HFFc6 (cell line): ENCODE data around the gene SATB1. TPM values are rescaled to one million over a fixed set of nuclear protein-coding genes. Genes with fewer than 3 reads are reported as not detected.

Experiments used
- DNase-seq: peaks from one replicate; pipeline ENCODE4 v3.0.0-alpha.2; 2018
- H3K27ac Mint-ChIP-seq: 2 replicates; pipeline ENCODE4 v1.8.0; 2020; ENCODE audit warnings: mild to moderate bottlenecking, mixed read lengths
- H3K27me3 Mint-ChIP-seq: 2 replicates; pipeline ENCODE4 v1.8.0; 2021; ENCODE audit warnings: mild to moderate bottlenecking, moderate library complexity, mixed read lengths; ENCODE audit not compliant: insufficient read depth
- H3K36me3 Mint-ChIP-seq: 2 replicates; pipeline ENCODE4 v1.8.0; 2021; ENCODE audit warnings: low read depth, mixed read lengths
- H3K4me1 Mint-ChIP-seq: 2 replicates; pipeline ENCODE4 v1.8.0; 2020; ENCODE audit warnings: low read depth, mixed read lengths
- H3K4me3 Mint-ChIP-seq: 2 replicates; pipeline ENCODE4 v1.8.0; 2020; ENCODE audit warnings: mild to moderate bottlenecking, moderate library complexity, mixed read lengths
- H3K9me3 Mint-ChIP-seq: 2 replicates; pipeline ENCODE4 v1.8.0; 2020; ENCODE audit warnings: mild to moderate bottlenecking, mixed read lengths
- total RNA-seq, 6 experiments: library from RNA; stranded (reverse); fragmentation: NEBNext Ultra II Directional; extraction: Animal tissue kit (Norgen Biotek cat#: 25700); gene quantifications; 2 replicates in 1 of 6; 3 replicates in 5 of 6; pipeline ENCODE4 v1.2.3, GENCODE V29; 2021
- TF ChIP-seq, protein P1 (sequence below): fragments of 200-600 bp; sonication (generic); IDR thresholded peaks from 2 replicates; pipeline ENCODE4 v1.5.0; 2021; ENCODE audit warnings: antibody characterized with exemption, mild to moderate bottlenecking

The SATB1 gene
- total RNA-seq, 6 experiments from 2014 or later, result 1.5 to 4.9 (median 2.3) TPM

DNA sequence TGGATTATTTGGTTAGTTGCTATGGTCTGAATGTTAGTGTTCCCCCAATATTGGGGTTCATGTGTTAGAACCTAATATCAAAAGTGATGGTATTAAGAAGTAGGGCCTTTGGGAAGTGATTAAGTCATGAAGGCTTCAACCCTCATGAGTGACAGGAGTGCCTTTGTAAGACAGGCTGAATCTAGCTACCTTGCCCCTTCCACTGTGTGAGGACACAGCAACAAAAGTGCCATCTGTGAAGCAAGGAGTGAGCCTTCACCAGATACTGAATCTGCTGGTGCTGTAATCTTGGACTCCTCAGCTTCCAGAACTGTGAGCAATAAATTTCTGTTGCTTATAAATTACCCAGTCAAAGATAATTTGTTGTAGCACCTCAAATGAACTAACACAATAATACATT is 22.6 kb upstream of the SATB1 start:
- DNase-seq, result no peak
- H3K4me3 Mint-ChIP-seq, result no peak overlapping the region
- peaks cover 6% of the 10 kb centered on the region; the same call in 1 of the 2 replicates for H3K36me3 Mint-ChIP-seq
- H3K4me1 Mint-ChIP-seq, result no peaks in the 10 kb centered on the region
- H3K27ac Mint-ChIP-seq, result no peak overlapping the region
- TF ChIP-seq, protein P1, sequence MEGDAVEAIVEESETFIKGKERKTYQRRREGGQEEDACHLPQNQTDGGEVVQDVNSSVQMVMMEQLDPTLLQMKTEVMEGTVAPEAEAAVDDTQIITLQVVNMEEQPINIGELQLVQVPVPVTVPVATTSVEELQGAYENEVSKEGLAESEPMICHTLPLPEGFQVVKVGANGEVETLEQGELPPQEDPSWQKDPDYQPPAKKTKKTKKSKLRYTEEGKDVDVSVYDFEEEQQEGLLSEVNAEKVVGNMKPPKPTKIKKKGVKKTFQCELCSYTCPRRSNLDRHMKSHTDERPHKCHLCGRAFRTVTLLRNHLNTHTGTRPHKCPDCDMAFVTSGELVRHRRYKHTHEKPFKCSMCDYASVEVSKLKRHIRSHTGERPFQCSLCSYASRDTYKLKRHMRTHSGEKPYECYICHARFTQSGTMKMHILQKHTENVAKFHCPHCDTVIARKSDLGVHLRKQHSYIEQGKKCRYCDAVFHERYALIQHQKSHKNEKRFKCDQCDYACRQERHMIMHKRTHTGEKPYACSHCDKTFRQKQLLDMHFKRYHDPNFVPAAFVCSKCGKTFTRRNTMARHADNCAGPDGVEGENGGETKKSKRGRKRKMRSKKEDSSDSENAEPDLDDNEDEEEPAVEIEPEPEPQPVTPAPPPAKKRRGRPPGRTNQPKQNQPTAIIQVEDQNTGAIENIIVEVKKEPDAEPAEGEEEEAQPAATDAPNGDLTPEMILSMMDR, result no peak
- H3K9me3 Mint-ChIP-seq, result peaks cover 8% of the 10 kb centered on the region
- H3K27me3 Mint-ChIP-seq, result peaks cover 22% of the 10 kb centered on the region

DNA sequence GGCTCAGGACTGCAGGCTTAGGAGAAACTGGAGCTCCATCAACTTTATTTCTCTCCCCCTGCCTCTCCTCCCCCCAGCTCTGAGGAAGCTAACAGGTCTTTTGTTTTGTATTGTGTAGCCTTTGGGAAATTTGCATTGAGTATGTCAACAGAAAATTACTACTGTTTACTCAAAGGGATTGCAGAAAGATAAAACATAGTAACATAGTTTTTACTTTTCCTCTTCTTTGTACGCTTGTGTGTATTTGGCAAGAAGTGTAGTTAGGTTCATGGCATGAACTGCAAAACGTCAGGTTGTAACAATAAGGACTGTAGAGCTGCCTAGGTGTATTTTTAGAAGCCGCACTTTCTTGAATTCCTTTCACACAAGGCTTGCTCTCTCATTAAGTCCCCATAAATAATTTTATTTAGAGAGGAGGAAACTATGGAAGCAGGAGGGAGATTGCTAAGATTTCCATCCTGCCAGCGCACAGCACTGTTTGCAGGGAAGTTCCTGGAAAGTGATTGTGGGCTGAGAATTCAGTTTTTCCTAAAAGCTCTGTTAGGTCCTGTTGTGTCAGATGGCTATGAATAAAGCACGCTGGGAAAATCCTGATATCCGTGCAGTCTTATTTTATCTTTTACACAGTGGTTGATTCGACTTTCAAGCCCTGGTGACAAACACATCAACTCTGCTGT is 21.1 kb upstream of the SATB1 start:
- no peak overlapping the region for H3K27ac Mint-ChIP-seq
- H3K4me1 Mint-ChIP-seq, result no peaks in the 10 kb centered on the region
- no peak for DNase-seq
- H3K9me3 Mint-ChIP-seq, result peaks cover 8% of the 10 kb centered on the region
- H3K4me3 Mint-ChIP-seq, result no peak overlapping the region
- H3K27me3 Mint-ChIP-seq, result peaks cover 22% of the 10 kb centered on the region
- peaks cover 6% of the 10 kb centered on the region; the same call in 1 of the 2 replicates for H3K36me3 Mint-ChIP-seq
- TF ChIP-seq, protein P1, result no peak

DNA sequence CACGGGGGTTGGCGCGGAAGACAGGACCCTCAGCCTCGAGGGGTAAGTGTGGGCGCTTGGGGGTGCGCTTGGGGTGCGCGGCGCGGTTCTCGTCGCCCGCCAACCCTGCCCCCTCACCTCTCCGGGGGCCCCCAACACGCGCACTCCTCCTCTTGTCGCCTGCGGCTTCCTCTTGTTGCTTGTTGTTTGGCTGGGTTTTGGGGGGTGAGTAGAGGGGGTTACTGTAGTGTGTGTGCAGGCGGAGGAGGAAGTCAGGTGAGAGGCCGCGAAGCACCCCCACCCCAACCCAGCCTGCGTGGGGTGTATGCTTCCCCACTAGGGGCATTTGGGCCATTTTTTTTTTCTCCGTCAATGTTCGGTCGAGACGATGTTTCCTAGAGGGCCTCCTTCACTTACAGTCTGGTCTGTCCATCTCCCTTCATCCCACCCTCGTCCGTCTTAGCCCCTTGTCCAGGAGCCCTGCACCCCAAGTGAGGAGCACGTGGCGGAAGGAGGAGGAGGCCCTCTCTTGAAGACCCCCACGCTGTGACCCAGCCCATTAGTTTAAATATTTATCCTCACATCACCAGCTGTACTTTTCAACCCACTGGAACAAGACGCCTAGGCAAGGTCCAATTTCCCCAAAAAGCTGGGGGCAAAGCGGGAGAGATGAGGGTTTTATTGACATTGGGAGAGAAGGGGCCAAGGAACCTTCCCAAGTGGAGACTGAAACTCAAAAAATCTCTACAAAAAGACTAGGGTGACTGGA is 20.4 kb upstream of the SATB1 start:
- H3K27ac Mint-ChIP-seq, result no peak overlapping the region
- H3K36me3 Mint-ChIP-seq, result peaks cover 6% of the 10 kb centered on the region; the same call in 1 of the 2 replicates
- H3K27me3 Mint-ChIP-seq, result peaks cover 22% of the 10 kb centered on the region
- H3K4me1 Mint-ChIP-seq, result peaks cover 5% of the 10 kb centered on the region
- DNase-seq, result no peak
- 0 out of 2 replicates have a peak overlapping the region, but pooled peaks have one; percentile 43 for H3K4me3 Mint-ChIP-seq
- H3K9me3 Mint-ChIP-seq, result peaks cover 8% of the 10 kb centered on the region
- TF ChIP-seq, protein P1, result no peak

DNA sequence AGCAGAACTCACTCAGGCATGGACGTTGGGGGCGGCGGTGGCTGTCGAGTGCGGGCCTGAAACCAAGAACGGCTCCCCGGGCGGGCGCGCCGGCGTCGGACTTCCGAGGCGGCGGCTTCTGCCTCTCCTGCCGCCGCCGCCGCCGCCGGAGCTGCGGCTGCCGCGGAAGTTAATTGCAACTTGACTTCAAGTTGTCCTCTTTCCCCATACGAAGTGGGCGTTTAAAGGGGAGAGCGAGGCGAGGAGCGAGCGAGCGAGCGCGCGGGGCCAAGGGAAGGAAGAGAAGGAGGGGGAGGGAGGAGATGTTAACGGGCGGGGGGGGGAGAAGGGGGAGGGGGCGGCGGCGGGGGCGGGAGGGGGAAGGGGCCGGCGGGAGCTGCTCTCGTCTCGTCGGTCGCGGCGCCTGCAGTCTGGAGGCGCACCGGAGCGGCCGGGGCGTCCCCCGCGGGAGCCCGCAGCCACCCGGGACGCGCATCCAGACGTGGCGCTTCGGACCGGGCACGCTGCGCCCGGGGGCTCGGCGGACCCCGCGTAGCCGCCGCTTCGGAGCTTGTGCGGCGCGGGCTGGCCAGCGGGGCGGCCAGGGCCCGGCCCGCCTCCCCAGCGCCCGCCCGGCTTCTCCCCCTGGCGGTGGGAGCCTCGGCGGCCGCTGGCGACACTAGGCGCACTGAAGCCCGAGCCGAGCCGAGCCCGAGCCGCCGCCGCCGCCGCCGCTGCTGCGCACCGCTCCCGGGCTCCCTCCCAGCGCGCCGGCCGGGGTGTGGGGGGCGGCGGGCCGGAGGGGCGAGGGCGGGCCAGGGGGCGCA is 19.7 kb upstream of the SATB1 start:
- no peak for DNase-seq
- TF ChIP-seq, protein P1, result no peak
- H3K9me3 Mint-ChIP-seq, result peaks cover 8% of the 10 kb centered on the region
- H3K27ac Mint-ChIP-seq, result no peak overlapping the region
- peak overlapping the region; percentile 64 for H3K4me3 Mint-ChIP-seq
- H3K27me3 Mint-ChIP-seq, result peaks cover 22% of the 10 kb centered on the region
- peaks cover 6% of the 10 kb centered on the region; the same call in 1 of the 2 replicates for H3K36me3 Mint-ChIP-seq
- peaks cover 13% of the 10 kb centered on the region for H3K4me1 Mint-ChIP-seq
